Kidney epithelial cell (primary cell): ENCODE measurements around the gene TPCN2. TPM values are rescaled to one million over a fixed set of nuclear protein-coding genes. Genes with fewer than 3 reads are reported as not detected.

Experiments
- DNase-seq: peaks from one replicate; pipeline ENCODE4 v3.0.0-alpha.2; 2010; ENCODE audit warnings: low read depth
- H3K27me3 ChIP-seq: 2 replicates; pipeline ENCODE4 v1.6.0; 2011; ENCODE audit warnings: low read length; ENCODE audit not compliant: control insufficient read depth, insufficient read depth
- H3K36me3 ChIP-seq: 2 replicates; pipeline ENCODE4 v1.5.1; 2011; ENCODE audit warnings: low read length; ENCODE audit not compliant: control insufficient read depth, insufficient read depth
- H3K4me3 ChIP-seq: 2 replicates; pipeline ENCODE4 v1.5.1; 2011; ENCODE audit warnings: low read depth, mild to moderate bottlenecking, control low read depth, low read length
- total RNA-seq: library from RNA; depleted of rRNA; stranded (reverse); fragments of >200 nt; gene quantifications from 2 replicates; pipeline ENCODE4 v1.2.3, GENCODE V29; 2015
- TF ChIP-seq, protein P1 (sequence below): IDR thresholded peaks from 2 replicates; pipeline ENCODE4 v1.5.1; 2011; ENCODE audit warnings: mild to moderate bottlenecking, moderate library complexity, low read length, control low read depth, inconsistent platforms; ENCODE audit not compliant: insufficient read depth, poor library complexity, severe bottlenecking

TPCN2 gene
- total RNA-seq, 1 donor from 2014 or later, result 8.9 TPM

DNA sequence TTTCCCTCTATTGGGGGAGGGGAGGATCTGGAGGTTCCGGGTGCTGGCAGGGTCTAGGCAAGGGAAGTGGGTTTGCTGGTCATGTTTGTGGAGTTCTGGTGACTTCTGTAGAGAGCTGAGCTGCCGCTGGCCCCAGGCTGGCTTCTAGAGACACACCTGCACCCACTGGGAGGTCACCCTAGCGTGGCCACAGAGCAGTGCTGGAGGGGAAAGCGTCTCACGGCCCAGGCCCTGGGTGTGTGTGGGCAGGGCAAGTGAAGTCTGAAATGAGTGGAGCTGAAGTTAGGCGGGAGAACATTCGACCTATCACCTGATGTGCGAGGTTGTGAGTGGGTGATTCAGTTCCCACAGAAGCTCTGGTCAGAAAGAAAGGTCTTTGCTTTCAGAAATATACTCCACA lies 134.9 kb downstream of the TPCN2 start:
- Histone ChIP-seq H3K4me3 (no peak overlapping the region), H3K36me3 (no peaks in the 10 kb centered on the region), H3K27me3 (peaks cover 5% of the 10 kb centered on the region)
- TF ChIP-seq, protein P1, sequence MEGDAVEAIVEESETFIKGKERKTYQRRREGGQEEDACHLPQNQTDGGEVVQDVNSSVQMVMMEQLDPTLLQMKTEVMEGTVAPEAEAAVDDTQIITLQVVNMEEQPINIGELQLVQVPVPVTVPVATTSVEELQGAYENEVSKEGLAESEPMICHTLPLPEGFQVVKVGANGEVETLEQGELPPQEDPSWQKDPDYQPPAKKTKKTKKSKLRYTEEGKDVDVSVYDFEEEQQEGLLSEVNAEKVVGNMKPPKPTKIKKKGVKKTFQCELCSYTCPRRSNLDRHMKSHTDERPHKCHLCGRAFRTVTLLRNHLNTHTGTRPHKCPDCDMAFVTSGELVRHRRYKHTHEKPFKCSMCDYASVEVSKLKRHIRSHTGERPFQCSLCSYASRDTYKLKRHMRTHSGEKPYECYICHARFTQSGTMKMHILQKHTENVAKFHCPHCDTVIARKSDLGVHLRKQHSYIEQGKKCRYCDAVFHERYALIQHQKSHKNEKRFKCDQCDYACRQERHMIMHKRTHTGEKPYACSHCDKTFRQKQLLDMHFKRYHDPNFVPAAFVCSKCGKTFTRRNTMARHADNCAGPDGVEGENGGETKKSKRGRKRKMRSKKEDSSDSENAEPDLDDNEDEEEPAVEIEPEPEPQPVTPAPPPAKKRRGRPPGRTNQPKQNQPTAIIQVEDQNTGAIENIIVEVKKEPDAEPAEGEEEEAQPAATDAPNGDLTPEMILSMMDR, result no peak
- DNase-seq, result no peak

Other genes starting within 250 kb of the TPCN2 start
- gene CPT1A, start 207.0 kb upstream of the TPCN2 start, total RNA-seq, result 14.0 and 15.4 TPM in 2 replicates
- gene MRPL21, start 145.1 kb upstream of the TPCN2 start, total RNA-seq, result 84.3 and 87.4 TPM in 2 replicates
- 12.4 and 22.6 TPM in 2 replicates for gene IGHMBP2, start 145.0 kb upstream of the TPCN2 start, total RNA-seq
- not detected in 2 replicates for gene MRGPRD, start 67.9 kb upstream of the TPCN2 start, total RNA-seq
- 0.34 and 1.2 TPM in 2 replicates for gene MRGPRF, start 35.7 kb upstream of the TPCN2 start, total RNA-seq
- gene SMIM38, start 107.0 kb downstream of the TPCN2 start, total RNA-seq, result 0.34 TPM in 1 of 2 replicates, not detected in the other
- 29.0 and 36.9 TPM in 2 replicates for gene MYEOV, start 245.2 kb downstream of the TPCN2 start, total RNA-seq